Activated T-helper 17 cell treated with anti-CD3 and anti-CD28 coated beads, Interleukin-2, amount 50 U/mL, for 72 hours (primary cell): ENCODE data around the gene PTPRJ. TPM values are rescaled to one million over a fixed set of nuclear protein-coding genes. Genes with fewer than 3 reads are reported as not detected.

ENCODE experiments used
- ATAC-seq: fragments of 150-1000 bp; cut with Tn5 transposase; replicated peaks from 2 replicates; pipeline ENCODE4 v1.10.0; 2021; ENCODE audit warnings: mild to moderate bottlenecking, moderate library complexity
- H3K27ac Mint-ChIP-seq: one replicate; pipeline ENCODE4 v1.8.0; 2022; ENCODE audit warnings: mixed read lengths
- H3K27me3 Mint-ChIP-seq: one replicate; pipeline ENCODE4 v1.8.0; 2022; ENCODE audit warnings: mixed read lengths
- H3K36me3 Mint-ChIP-seq: one replicate; pipeline ENCODE4 v1.8.0; 2022; ENCODE audit warnings: low read depth, mild to moderate bottlenecking, mixed read lengths
- H3K4me1 Mint-ChIP-seq: one replicate; pipeline ENCODE4 v1.8.0; 2022; ENCODE audit warnings: mixed read lengths
- H3K4me3 Mint-ChIP-seq: one replicate; pipeline ENCODE4 v1.8.0; 2022; ENCODE audit warnings: mild to moderate bottlenecking, mixed read lengths
- H3K9me3 Mint-ChIP-seq: one replicate; pipeline ENCODE4 v1.8.0; 2022; ENCODE audit warnings: mixed read lengths
- total RNA-seq, 2 donors: library from RNA; stranded (reverse); gene quantifications; one replicate each; pipeline ENCODE4 v1.2.3, GENCODE V29; 2022

PTPRJ gene
- total RNA-seq, 2 donors from 2014 or later, result 36.1 to 52.8 TPM

- Mint-ChIP-seq H3K9me3 (no peaks in the 10 kb centered on the region), H3K27me3 (no peaks in the 10 kb centered on the region), H3K36me3 (peaks cover 10% of the 10 kb centered on the region), H3K4me3 (peak overlapping the region; percentile 75), H3K27ac (peak overlapping the region; percentile 97), H3K4me1 (peaks cover 43% of the 10 kb centered on the region)
- ATAC-seq, result peak; percentile 25
Observed at GRCh38 chr11:48095779-48096470, 115.6 kb downstream of the PTPRJ start.

GRCh38 chr11:48096588-48097525 lies 116.5 kb downstream of the PTPRJ start:
- H3K9me3 Mint-ChIP-seq, result no peaks in the 10 kb centered on the region
- H3K27ac Mint-ChIP-seq, result peak overlapping the region; percentile 97
- no peaks in the 10 kb centered on the region for H3K27me3 Mint-ChIP-seq
- ATAC-seq, result peak; percentile 65
- peak overlapping the region; percentile 75 for H3K4me3 Mint-ChIP-seq
- peaks cover 10% of the 10 kb centered on the region for H3K36me3 Mint-ChIP-seq
- peaks cover 48% of the 10 kb centered on the region for H3K4me1 Mint-ChIP-seq

- Mint-ChIP-seq H3K27ac (peak overlapping the region; percentile 56), H3K4me1 (peaks cover 49% of the 10 kb centered on the region), H3K4me3 (no peak overlapping the region), H3K27me3 (no peaks in the 10 kb centered on the region), H3K9me3 (no peaks in the 10 kb centered on the region), H3K36me3 (peaks cover 10% of the 10 kb centered on the region)
- no peak for ATAC-seq
Observed at GRCh38 chr11:48098024-48098423, 117.7 kb downstream of the PTPRJ start.

GRCh38 chr11:48099916-48100446 lies 119.6 kb downstream of the PTPRJ start:
- Mint-ChIP-seq H3K4me1 (peaks cover 38% of the 10 kb centered on the region), H3K4me3 (no peak overlapping the region), H3K36me3 (peaks cover 10% of the 10 kb centered on the region), H3K27ac (peak overlapping the region; percentile 76), H3K27me3 (no peaks in the 10 kb centered on the region), H3K9me3 (no peaks in the 10 kb centered on the region)
- ATAC-seq, result no peak

GRCh38 chr11:48101044-48101733 lies 120.8 kb downstream of the PTPRJ start:
- peaks cover 32% of the 10 kb centered on the region for H3K4me1 Mint-ChIP-seq
- no peaks in the 10 kb centered on the region for H3K27me3 Mint-ChIP-seq
- no peaks in the 10 kb centered on the region for H3K9me3 Mint-ChIP-seq
- no peak overlapping the region for H3K4me3 Mint-ChIP-seq
- H3K36me3 Mint-ChIP-seq, result peaks cover 10% of the 10 kb centered on the region
- H3K27ac Mint-ChIP-seq, result peak overlapping the region; percentile 38
- no peak for ATAC-seq

GRCh38 chr11:48101958-48102357 lies 121.6 kb downstream of the PTPRJ start:
- ATAC-seq, result no peak
- H3K4me3 Mint-ChIP-seq, result no peak overlapping the region
- H3K4me1 Mint-ChIP-seq, result peaks cover 32% of the 10 kb centered on the region
- H3K27me3 Mint-ChIP-seq, result no peaks in the 10 kb centered on the region
- H3K9me3 Mint-ChIP-seq, result no peaks in the 10 kb centered on the region
- peak overlapping the region; percentile 38 for H3K27ac Mint-ChIP-seq
- peaks cover 6% of the 10 kb centered on the region for H3K36me3 Mint-ChIP-seq

GRCh38 chr11:48103621-48104567 lies 123.5 kb downstream of the PTPRJ start:
- no peaks in the 10 kb centered on the region for H3K9me3 Mint-ChIP-seq
- peaks cover 47% of the 10 kb centered on the region for H3K4me1 Mint-ChIP-seq
- ATAC-seq, result no peak
- H3K36me3 Mint-ChIP-seq, result no peaks in the 10 kb centered on the region
- no peak overlapping the region for H3K4me3 Mint-ChIP-seq
- H3K27ac Mint-ChIP-seq, result no peak overlapping the region
- no peaks in the 10 kb centered on the region for H3K27me3 Mint-ChIP-seq

GRCh38 chr11:48104568-48104924 lies 124.2 kb downstream of the PTPRJ start:
- no peak overlapping the region for H3K4me3 Mint-ChIP-seq
- H3K9me3 Mint-ChIP-seq, result no peaks in the 10 kb centered on the region
- no peaks in the 10 kb centered on the region for H3K27me3 Mint-ChIP-seq
- H3K4me1 Mint-ChIP-seq, result peaks cover 48% of the 10 kb centered on the region
- H3K27ac Mint-ChIP-seq, result no peak overlapping the region
- H3K36me3 Mint-ChIP-seq, result no peaks in the 10 kb centered on the region
- ATAC-seq, result no peak

GRCh38 chr11:48105096-48105990 lies 125.0 kb downstream of the PTPRJ start:
- H3K27me3 Mint-ChIP-seq, result no peaks in the 10 kb centered on the region
- no peaks in the 10 kb centered on the region for H3K36me3 Mint-ChIP-seq
- H3K9me3 Mint-ChIP-seq, result no peaks in the 10 kb centered on the region
- peaks cover 52% of the 10 kb centered on the region for H3K4me1 Mint-ChIP-seq
- H3K4me3 Mint-ChIP-seq, result no peak overlapping the region
- no peak overlapping the region for H3K27ac Mint-ChIP-seq
- no peak for ATAC-seq

GRCh38 chr11:48106166-48106565 lies 125.8 kb downstream of the PTPRJ start:
- ATAC-seq, result no peak
- no peaks in the 10 kb centered on the region for H3K27me3 Mint-ChIP-seq
- peak overlapping the region; percentile 66 for H3K4me3 Mint-ChIP-seq
- H3K9me3 Mint-ChIP-seq, result no peaks in the 10 kb centered on the region
- peak overlapping the region; percentile 63 for H3K27ac Mint-ChIP-seq
- no peaks in the 10 kb centered on the region for H3K36me3 Mint-ChIP-seq
- H3K4me1 Mint-ChIP-seq, result peaks cover 52% of the 10 kb centered on the region

- Mint-ChIP-seq H3K36me3 (peaks cover 10% of the 10 kb centered on the region), H3K27ac (peak overlapping the region; percentile 63), H3K9me3 (no peaks in the 10 kb centered on the region), H3K27me3 (no peaks in the 10 kb centered on the region), H3K4me1 (peaks cover 46% of the 10 kb centered on the region), H3K4me3 (peak overlapping the region; percentile 66)
- ATAC-seq, result peak; percentile 90
Observed at GRCh38 chr11:48107188-48107704, 126.9 kb downstream of the PTPRJ start.

GRCh38 chr11:48108231-48109045 lies 128.1 kb downstream of the PTPRJ start:
- Mint-ChIP-seq H3K4me1 (peaks cover 39% of the 10 kb centered on the region), H3K4me3 (peak overlapping the region; percentile 66), H3K36me3 (peaks cover 15% of the 10 kb centered on the region), H3K27ac (peak overlapping the region; percentile 63), H3K9me3 (no peaks in the 10 kb centered on the region), H3K27me3 (no peaks in the 10 kb centered on the region)
- ATAC-seq, result no peak
